Activated T-helper 1 cell treated with anti-CD3 and anti-CD28 coated beads, Interleukin-2, amount 50 U/mL, for 16 hours (primary cell): ENCODE data around the gene IFITM1.
"Not testable (repeated sequence)": the region's sequence is repeated elsewhere in the genome, so short reads cannot be mapped to it uniquely, and the experiment has no call there.

Experiments used
- DNase-seq, 2 donors: peaks; one replicate each; pipeline ENCODE4 v3.0.0-alpha.2; 2020; ENCODE audit warnings: low read depth in 1 of 2, low spot score in 1 of 2

IFITM1 gene

GRCh38 chr11:308740-309665, 4.8 kb upstream of the IFITM1 start:
- DNase-seq, result not testable (repeated sequence)

- DNase-seq, result not testable (repeated sequence)
Observed at GRCh38 chr11:309979-310572, 3.8 kb upstream of the IFITM1 start.

- not testable (repeated sequence) for DNase-seq
Observed at GRCh38 chr11:311013-311748, 2.7 kb upstream of the IFITM1 start.

GRCh38 chr11:312092-312816, 1.6 kb upstream of the IFITM1 start:
- DNase-seq, result no peak

GRCh38 chr11:313304-313786, 495 bp upstream of the IFITM1 start:
- no peak for DNase-seq

- not testable (repeated sequence) for DNase-seq
Observed at GRCh38 chr11:314554-314875, 675 bp downstream of the IFITM1 start.

GRCh38 chr11:315051-315481, 1.2 kb downstream of the IFITM1 start:
- DNase-seq, result no peak

- no peak for DNase-seq
Observed at GRCh38 chr11:315516-315994, 1.7 kb downstream of the IFITM1 start.

- DNase-seq, result no peak
Observed at GRCh38 chr11:316031-316701, 2.3 kb downstream of the IFITM1 start.

- DNase-seq, result no peak
Observed at GRCh38 chr11:316891-317301, 3.1 kb downstream of the IFITM1 start.

- not testable (repeated sequence) for DNase-seq
Observed at GRCh38 chr11:317668-318404, 4.0 kb downstream of the IFITM1 start.

GRCh38 chr11:318405-319120, 4.7 kb downstream of the IFITM1 start:
- not testable (repeated sequence) for DNase-seq

- not testable (repeated sequence) for DNase-seq
Observed at GRCh38 chr11:319121-319887, 5.5 kb downstream of the IFITM1 start.

GRCh38 chr11:319888-320273, 6.0 kb downstream of the IFITM1 start:
- DNase-seq, result not testable (repeated sequence)

GRCh38 chr11:324156-324555, 10.3 kb downstream of the IFITM1 start:
- no peak for DNase-seq

GRCh38 chr11:324593-325517, 11.0 kb downstream of the IFITM1 start:
- DNase-seq, result not testable (repeated sequence)
